NCI-H187 (cell line): ENCODE measurements around the gene ZNF492.
"Not testable (repeated sequence)": the region's sequence is repeated elsewhere in the genome, so short reads cannot be mapped to it uniquely, and the experiment has no call there.

Experiments
- DNase-seq, 2 experiments: peaks; one replicate each; lab custom pipeline; 2025; lab: John Stamatoyannopoulos, UW

Gene ZNF492

GRCh38 chr19:22633706-22634449 is at the start of gene ZNF492:
Gene ZNF492, plus strand, starts transcription at chr19:22634324. Its CDS starts 19,076 bp downstream, at chr19:22653400.
- DNase-seq, result not testable (repeated sequence)

- no peak for DNase-seq
Measured at GRCh38 chr19:22595422-22595821, 38.7 kb upstream of the ZNF492 start.

- DNase-seq, result no peak
Measured at GRCh38 chr19:22595918-22596341, 38.2 kb upstream of the ZNF492 start.

GRCh38 chr19:22600690-22601648 is 33.2 kb upstream of the ZNF492 start:
- no peak for DNase-seq

- DNase-seq, result no peak
Measured at GRCh38 chr19:22601906-22602630, 32.1 kb upstream of the ZNF492 start.

- DNase-seq, result no peak
Measured at GRCh38 chr19:22602631-22603272, 31.4 kb upstream of the ZNF492 start.

- DNase-seq, result no peak
Measured at GRCh38 chr19:22603518-22604440, 30.3 kb upstream of the ZNF492 start.

- no peak for DNase-seq
Measured at GRCh38 chr19:22604571-22605274, 29.4 kb upstream of the ZNF492 start.

GRCh38 chr19:22605275-22606211 is 28.6 kb upstream of the ZNF492 start:
- no peak for DNase-seq

- DNase-seq, result no peak
Measured at GRCh38 chr19:22606212-22606553, 27.9 kb upstream of the ZNF492 start.

- no peak for DNase-seq
Measured at GRCh38 chr19:22606954-22607652, 27.0 kb upstream of the ZNF492 start.

GRCh38 chr19:22607653-22608430 is 26.3 kb upstream of the ZNF492 start:
- no peak for DNase-seq

- no peak for DNase-seq
Measured at GRCh38 chr19:22608441-22608840, 25.7 kb upstream of the ZNF492 start.

- DNase-seq, result no peak
Measured at GRCh38 chr19:22609630-22610029, 24.5 kb upstream of the ZNF492 start.

GRCh38 chr19:22610121-22610520 is 24.0 kb upstream of the ZNF492 start:
- DNase-seq, result no peak

- DNase-seq, result no peak
Measured at GRCh38 chr19:22612316-22612715, 21.8 kb upstream of the ZNF492 start.

GRCh38 chr19:22616659-22617058 is 17.5 kb upstream of the ZNF492 start:
- DNase-seq, result no peak
